H1 (cell line): Measurements from ENCODE around the gene RB1. TPM values are rescaled to one million over a fixed set of nuclear protein-coding genes. Genes with fewer than 3 reads are reported as not detected.

ENCODE experiments used
- CTCF ChIA-PET: fragments of 300-600 bp; sonication (Branson Sonifier 250); formaldehyde crosslinking; loops from one replicate; lab custom pipeline; 2021; ENCODE audit not compliant: partially characterized antibody; lab: Charles Lee
- POLR2A ChIA-PET: fragments of 300-600 bp; sonication (Branson Sonifier 250); formaldehyde crosslinking; loops from one replicate; lab custom pipeline; 2021; ENCODE audit warnings: inconsistent platforms; ENCODE audit not compliant: partially characterized antibody; lab: Charles Lee
- DNase-seq, 2 experiments: peaks; one replicate each; pipeline versions ENCODE4 v3.0.0 to v3.0.0-alpha.2; 2010 to 2022; ENCODE audit warnings: low spot score in 2 of 2, low read depth in 1 of 2, mixed read lengths in 1 of 2
- FAIRE-seq: peaks from 2 replicates; lab custom pipeline; 2011; peaks lifted over from hg19 to GRCh38; lab: Jason Lieb, UNC
- H2AFZ ChIP-seq: 2 replicates; pipeline ENCODE4 v1.8.1; 2012; ENCODE audit warnings: low read length, inconsistent platforms
- H2AK5ac ChIP-seq: 2 replicates; pipeline ENCODE4 v1.6.1; 2013; ENCODE audit warnings: low read depth, low read length
- H2BK120ac ChIP-seq: replicated peaks from 2 replicates; pipeline ENCODE3; 2013; ENCODE audit warnings: low read depth, low read length, inconsistent platforms
- H2BK12ac ChIP-seq: 2 replicates; pipeline ENCODE4 v1.6.1; 2013; ENCODE audit warnings: low read depth, low read length
- H2BK15ac ChIP-seq: 2 replicates; pipeline ENCODE4 v1.6.1; 2013; ENCODE audit warnings: low read length
- H2BK20ac ChIP-seq: 2 replicates; pipeline ENCODE4 v1.6.1; 2013; ENCODE audit warnings: low read length
- H2BK5ac ChIP-seq: 2 replicates; pipeline ENCODE4 v1.6.1; 2013; ENCODE audit warnings: low read depth, low read length
- H3K14ac ChIP-seq: 2 replicates; pipeline ENCODE4 v1.6.1; 2013; ENCODE audit warnings: inconsistent platforms; ENCODE audit not compliant: insufficient read length
- H3K18ac ChIP-seq: 2 replicates; pipeline ENCODE4 v1.6.1; 2013; ENCODE audit warnings: low read length; ENCODE audit errors: extremely low read depth
- H3K23ac ChIP-seq: 2 replicates; pipeline ENCODE4 v1.6.1; 2013; ENCODE audit warnings: inconsistent platforms; ENCODE audit not compliant: insufficient read length
- H3K23me2 ChIP-seq: 2 replicates; pipeline ENCODE4 v1.6.1; 2013; ENCODE audit warnings: low read depth, low read length
- H3K27ac ChIP-seq: 2 replicates; pipeline ENCODE4 v1.6.1; 2011; ENCODE audit warnings: low read depth, low read length, inconsistent platforms
- H3K27me3 ChIP-seq, 4 experiments: replicated peaks in 1 of 4; 1 replicate in 1 of 4; 2 replicates in 3 of 4; pipeline versions ENCODE4 v1.6.1 to v1.8.1; 2011 to 2013; ENCODE audit warnings: low read length in 3 of 4, mild to moderate bottlenecking in 3 of 4, inconsistent platforms in 2 of 4, mixed read lengths in 2 of 4, moderate library complexity in 1 of 4; ENCODE audit not compliant: control insufficient read depth in 3 of 4, insufficient read depth in 3 of 4; ENCODE audit errors: extremely low read depth in 1 of 4
- H3K36me3 ChIP-seq, 4 experiments: 2 replicates each; pipeline versions ENCODE4 v1.6.1 to v1.8.1; 2011 to 2013; ENCODE audit warnings: mild to moderate bottlenecking in 4 of 4, low read length in 3 of 4, moderate library complexity in 2 of 4, control low read depth in 1 of 4, inconsistent platforms in 1 of 4; ENCODE audit not compliant: insufficient read depth in 4 of 4, control insufficient read depth in 2 of 4
- H3K4ac ChIP-seq: replicated peaks from 2 replicates; pipeline ENCODE3; 2013; ENCODE audit warnings: low read length, low read depth, mixed read lengths, inconsistent platforms; ENCODE audit not compliant: insufficient read length
- H3K4me1 ChIP-seq, 4 experiments: replicated peaks in 1 of 4; 1 replicate in 1 of 4; 2 replicates in 3 of 4; pipeline versions ENCODE4 v1.6.1 to v1.8.1; 2011 to 2013; ENCODE audit warnings: low read length in 3 of 4, inconsistent platforms in 2 of 4, mixed read lengths in 1 of 4; ENCODE audit not compliant: insufficient read depth in 4 of 4, control insufficient read depth in 3 of 4
- H3K4me2 ChIP-seq, 2 experiments: 2 replicates each; pipeline versions ENCODE4 v1.6.1 to v1.8.1; 2011 to 2013; ENCODE audit warnings: low read depth in 2 of 2, low read length in 2 of 2, control low read depth in 1 of 2, inconsistent platforms in 1 of 2, mild to moderate bottlenecking in 1 of 2; ENCODE audit not compliant: insufficient read depth in 1 of 2
- H3K4me3 ChIP-seq, 4 experiments: fragments of 200-600, 300-600 bp in 1 of 4; sonication (generic), shearing (Covaris generic), sonication (Bioruptor Twin) in 1 of 4; 2 replicates each; pipeline versions ENCODE4 v1.5.1 to v1.8.1; 2011 to 2016; ENCODE audit warnings: low read length in 4 of 4, low read depth in 3 of 4, control low read depth in 2 of 4, inconsistent platforms in 2 of 4, mild to moderate bottlenecking in 2 of 4, mixed read lengths in 1 of 4, moderate library complexity in 1 of 4; ENCODE audit not compliant: insufficient read depth in 2 of 4; ENCODE audit errors: extremely low read depth in 1 of 4
- H3K56ac ChIP-seq: replicated peaks from 2 replicates; pipeline ENCODE3; 2013; ENCODE audit warnings: low read depth, mild to moderate bottlenecking, mixed read lengths, low read length, inconsistent platforms; ENCODE audit not compliant: insufficient read length
- H3K79me1 ChIP-seq: 2 replicates; pipeline ENCODE4 v1.6.1; 2013; ENCODE audit warnings: low read depth, low read length, control low read depth
- H3K79me2 ChIP-seq, 2 experiments: 2 replicates each; pipeline versions ENCODE4 v1.6.1 to v1.8.1; 2012 to 2013; ENCODE audit warnings: low read length in 2 of 2, mild to moderate bottlenecking in 2 of 2, inconsistent platforms in 1 of 2; ENCODE audit not compliant: insufficient read depth in 2 of 2, control insufficient read depth in 1 of 2
- H3K9ac ChIP-seq, 4 experiments: replicated peaks in 1 of 4; 1 replicate in 1 of 4; 2 replicates in 3 of 4; pipeline versions ENCODE4 v1.6.1 to v1.8.1; 2011 to 2013; ENCODE audit warnings: low read depth in 3 of 4, low read length in 3 of 4, control low read depth in 2 of 4, mild to moderate bottlenecking in 2 of 4, moderate library complexity in 2 of 4, inconsistent platforms in 1 of 4; ENCODE audit errors: extremely low read depth in 1 of 4
- H3K9me3 ChIP-seq, 2 experiments: 2 replicates each; pipeline versions ENCODE4 v1.6.1 to v1.8.1; 2012 to 2013; ENCODE audit warnings: mild to moderate bottlenecking in 2 of 2, moderate library complexity in 2 of 2, control low read depth in 1 of 2, inconsistent platforms in 1 of 2, low read depth in 1 of 2, low read length in 1 of 2, mixed read lengths in 1 of 2; ENCODE audit not compliant: insufficient read depth in 2 of 2
- H4K20me1 ChIP-seq, 2 experiments: replicated peaks in 1 of 2; 2 replicates each; pipeline versions ENCODE3 to v1.8.1; 2011 to 2013; ENCODE audit warnings: inconsistent platforms in 2 of 2, low read length in 2 of 2, mild to moderate bottlenecking in 1 of 2; ENCODE audit not compliant: insufficient read depth in 2 of 2, control insufficient read depth in 1 of 2
- H4K5ac ChIP-seq: 2 replicates; pipeline ENCODE4 v1.6.1; 2013; ENCODE audit warnings: low read length, low read depth, mixed read lengths, inconsistent platforms; ENCODE audit not compliant: insufficient read length
- H4K8ac ChIP-seq: 2 replicates; pipeline ENCODE4 v1.8.0; 2013; ENCODE audit warnings: mild to moderate bottlenecking, moderate library complexity, low read length, inconsistent platforms; ENCODE audit not compliant: insufficient read depth; ENCODE audit errors: extremely low read depth
- H4K91ac ChIP-seq: replicated peaks from 2 replicates; pipeline ENCODE3; 2013; ENCODE audit warnings: low read length, mixed read lengths, inconsistent platforms; ENCODE audit not compliant: insufficient read length
- CEBPB ChIP-seq: IDR thresholded peaks from 2 replicates; pipeline ENCODE4 v1.6.1; 2012; ENCODE audit warnings: low read depth, low read length
- WGBS, 2 experiments: shearing (Covaris generic) in 1 of 2; methylation state at CpG; one replicate each; pipeline versions ENCODE4 v1.1.6 to v1.1.7; 2013 to 2015; ENCODE audit warnings: low lambda C conversion rate in 2 of 2, mixed read lengths in 2 of 2, inconsistent platforms in 1 of 2, low coverage in 1 of 2, missing lambda C conversion rate in 1 of 2; ENCODE audit not compliant: insufficient replicate concordance in 2 of 2, insufficient coverage in 1 of 2, insufficient read length in 1 of 2; ENCODE audit errors: extremely low coverage in 1 of 2, missing lambda C conversion rate in 1 of 2; 5-methylcytosine and 5-hydroxymethylcytosine counted together
- polyA plus RNA-seq, 7 experiments: library from polyadenylated mRNA; depleted of rRNA in 3 of 7; stranded (reverse) in 5 of 7; unstranded in 2 of 7; fragments of >200 nt in 5 of 7; fragments of 200-250 nt in 2 of 7; gene quantifications; 1 replicate in 5 of 7; 2 replicates in 1 of 7; 4 replicates in 1 of 7; pipeline versions ENCODE4 v1.2.1 to v1.2.3, GENCODE V29; 2011 to 2013; ENCODE audit warnings: missing spikeins in 2 of 7, mixed read lengths in 2 of 7
- total RNA-seq: library from RNA; stranded (reverse); fragmentation: NEBNext Ultra II Directional; extraction: Animal tissue kit (Norgen Biotek cat#: 25700); gene quantifications from 2 replicates; pipeline ENCODE4 v1.2.1, GENCODE V29; 2021

RB1 gene
- total and polyA plus RNA-seq, 2 of the 8 experiments (the other 6 are each of a cell fraction or from before 2014, with no cell fraction given), result 4.1 to 17.5 TPM

DNA sequence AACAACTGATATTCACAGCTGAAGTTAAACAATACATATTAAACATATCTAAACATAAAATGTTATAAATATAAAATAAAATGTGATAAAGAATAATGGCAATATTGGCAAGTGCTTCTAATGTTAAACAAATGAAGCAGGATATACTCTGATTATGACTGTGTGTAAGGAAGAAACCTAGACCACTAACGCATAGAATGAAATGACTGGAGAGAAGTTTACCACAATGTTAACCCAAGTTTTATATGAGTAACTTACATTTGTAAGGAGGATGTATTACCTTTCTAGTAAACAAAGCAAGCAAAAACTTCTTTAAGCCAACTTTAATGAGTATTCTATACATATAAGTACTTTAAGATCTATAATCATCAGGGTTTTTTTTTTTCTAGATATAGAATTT, 43.0 kb downstream of the RB1 start:
- H4K5ac ChIP-seq, result no peak overlapping the region
- H3K18ac ChIP-seq, result no peak overlapping the region
- no peak overlapping the region for H2BK120ac ChIP-seq
- CTCF ChIA-PET, result no interaction called here
- H2AFZ ChIP-seq, result no peak overlapping the region
- H3K79me2 ChIP-seq, result no peaks in the 10 kb centered on the region
- no peak overlapping the region for H4K8ac ChIP-seq
- no peak overlapping the region for H3K4ac ChIP-seq
- H3K9ac ChIP-seq, result no peak overlapping the region
- no peak overlapping the region for H2BK20ac ChIP-seq
- H3K4me3 ChIP-seq, result no peak overlapping the region
- no peak overlapping the region for H3K23ac ChIP-seq
- no peak overlapping the region for H3K56ac ChIP-seq
- TF ChIP-seq CEBPB, result no peak
- no peak overlapping the region for H2BK5ac ChIP-seq
- H2AK5ac ChIP-seq, result no peak overlapping the region
- H2BK15ac ChIP-seq, result no peak overlapping the region
- H3K36me3 ChIP-seq, result no peaks in the 10 kb centered on the region; a peak in 1 of 8 replicates
- no peak for DNase-seq
- no peaks in the 10 kb centered on the region for H4K20me1 ChIP-seq
- H3K23me2 ChIP-seq, result no peaks in the 10 kb centered on the region
- no peak for FAIRE-seq
- no peak overlapping the region for H3K27ac ChIP-seq
- POLR2A ChIA-PET, result no interaction called here
- no peak overlapping the region for H3K4me2 ChIP-seq
- no peaks in the 10 kb centered on the region for H3K9me3 ChIP-seq
- H3K79me1 ChIP-seq, result no peaks in the 10 kb centered on the region
- no peak overlapping the region for H4K91ac ChIP-seq
- H3K4me1 ChIP-seq, result no peaks in the 10 kb centered on the region
- 100% methylated on average over 1 of the region's 1 CpG; no CpG with 5 or more reads in 1 of the 2 experiments for WGBS, 2 experiments
- no peak overlapping the region for H2BK12ac ChIP-seq
- no peaks in the 10 kb centered on the region for H3K27me3 ChIP-seq
- no peak overlapping the region for H3K14ac ChIP-seq
